Gastrocnemius medialis (tissue), 4 donors: ENCODE measurements around the gene TMEM240. TPM values are rescaled to one million over a fixed set of nuclear protein-coding genes. Genes with fewer than 3 reads are reported as not detected.
"Not testable (repeated sequence)": the region's sequence is repeated elsewhere in the genome, so short reads cannot be mapped to it uniquely, and the experiment has no call there.

ENCODE experiments used
- ATAC-seq, 2 donors: fragments of 150-250 bp; one replicate each; pipeline ENCODE4 v1.9.1; 2016
- DNase-seq, 2 donors: peaks; one replicate each; pipeline ENCODE4 v3.0.0-alpha.2; 2019
- H3K27ac ChIP-seq, 4 donors: fragments of 200-600 bp; sonication (generic); 1 replicate in 1 of 4; 2 replicates in 3 of 4; pipeline ENCODE4 v1.5.1; 2016 to 2018; ENCODE audit warnings: mild to moderate bottlenecking in 2 of 4, moderate library complexity in 1 of 4
- H3K27me3 ChIP-seq, 3 donors: fragments of 200-600 bp; sonication (generic) in 2 of 3; 1 replicate in 1 of 3; 2 replicates in 2 of 3; pipeline versions ENCODE4 v1.5.1 to v1.6.0; 2016 to 2019; ENCODE audit warnings: mild to moderate bottlenecking in 1 of 3, moderate library complexity in 1 of 3
- H3K36me3 ChIP-seq, 2 donors: fragments of 200-600 bp; sonication (generic) in 1 of 2; one replicate each; pipeline ENCODE4 v1.5.1; 2017 to 2018
- H3K4me1 ChIP-seq, 2 donors: fragments of 200-600 bp; sonication (generic) in 1 of 2; one replicate each; pipeline ENCODE4 v1.5.1; 2016 to 2017; ENCODE audit warnings: mild to moderate bottlenecking in 2 of 2
- H3K4me3 ChIP-seq, 4 donors: fragments of 200-600 bp; sonication (generic) in 3 of 4; 1 replicate in 1 of 4; 2 replicates in 3 of 4; pipeline ENCODE4 v1.5.1; 2016 to 2019; ENCODE audit warnings: mild to moderate bottlenecking in 2 of 4
- H3K9me3 ChIP-seq, 3 donors: fragments of 200-600 bp; sonication (generic) in 2 of 3; 1 replicate in 1 of 3; 2 replicates in 2 of 3; pipeline ENCODE4 v1.5.1; 2016 to 2019
- CTCF ChIP-seq, 5 experiments: fragments of 450-650 bp in 3 of 5; fragments of 200-600 bp in 2 of 5; sonication (generic) in 2 of 5; IDR thresholded peaks in 4 of 5; conservative IDR thresholded peaks in 1 of 5; 1 replicate in 4 of 5; 2 replicates in 1 of 5; pipeline ENCODE4 v1.5.1; 2016 to 2019; ENCODE audit warnings: antibody characterized with exemption in 5 of 5, mild to moderate bottlenecking in 3 of 5, moderate library complexity in 3 of 5
- POLR2A ChIP-seq, 2 donors: fragments of 450-650 bp; IDR thresholded peaks; one replicate each; pipeline ENCODE4 v1.6.1; 2017; ENCODE audit warnings: antibody characterized with exemption in 2 of 2, mild to moderate bottlenecking in 2 of 2, moderate library complexity in 2 of 2
- in situ Hi-C, 4 donors: fragments of 200-750 bp; cut with MboI; loops; one replicate each; pipeline versions ENCODE4 v1.15.0 to v1.8.0; 2017; ENCODE audit warnings: low sequenced_read_pairs in 4 of 4
- intact Hi-C: fragments of 100-400 bp; cut with DNase I; formaldehyde crosslinking; loops from one replicate; pipeline ENCODE4 v1.15.1; 2023; ENCODE audit warnings: low total_unique reads
- total RNA-seq, 4 donors: library from RNA; depleted of rRNA; stranded (reverse); fragments of >200 nt; gene quantifications; one replicate each; pipeline versions ENCODE4 v1.1.0 to v1.2.3, GENCODE V29; 2016

Gene TMEM240
- total RNA-seq, 4 donors from 2014 or later: 1.1 to 2.0 (median 1.9) TPM; not detected in 1

- ATAC-seq: no peak
- H3K4me1 ChIP-seq: peaks cover 19 to 20% of the 10 kb centered on the region in 2 donors
- intact Hi-C loops: no loop called here
- in situ Hi-C loops: no loop called here
- TF ChIP-seq POLR2A (IDR thresholded peaks at IDR 0.05) (no peak), CTCF (IDR thresholded peaks at IDR 0.05 in 4 of 5, conservative IDR thresholded peaks at IDR 0.05 in 1 of 5) (no peak)
- H3K9me3 ChIP-seq: no peaks in the 10 kb centered on the region
- H3K27me3 ChIP-seq: no peaks in the 10 kb centered on the region
- no peak for DNase-seq
- no peak overlapping the region for H3K4me3 ChIP-seq
- no peak overlapping the region for H3K27ac ChIP-seq
- peaks cover 0 to 41% of the 10 kb centered on the region in 2 donors for H3K36me3 ChIP-seq
These were observed 18.6 kb upstream of the TMEM240 start for GRCh38 chr1:1559066-1559465.

- in situ Hi-C loops: no loop called here
- Histone ChIP-seq H3K27me3 (no peaks in the 10 kb centered on the region), H3K36me3 (peaks cover 0 to 36% of the 10 kb centered on the region in 2 donors), H3K9me3 (no peaks in the 10 kb centered on the region), H3K4me1 (peaks cover 22 to 25% of the 10 kb centered on the region in 2 donors), H3K27ac (no peak overlapping the region), H3K4me3 (no peak overlapping the region)
- TF ChIP-seq CTCF (IDR thresholded peaks at IDR 0.05 in 4 of 5, conservative IDR thresholded peaks at IDR 0.05 in 1 of 5) (no peak), POLR2A (IDR thresholded peaks at IDR 0.05) (no peak)
- intact Hi-C loops: no loop called here
- DNase-seq: no peak
- ATAC-seq: no peak
These were observed 18.2 kb upstream of the TMEM240 start for GRCh38 chr1:1558591-1558990.

- not testable (repeated sequence) for DNase-seq
These were observed 17.3 kb upstream of the TMEM240 start for GRCh38 chr1:1557688-1558087.

GRCh38 chr1:1556961-1557360 is 16.5 kb upstream of the TMEM240 start:
- in situ Hi-C loops: not testable (repeated sequence)

More at GRCh38 chr1:1557688-1558087, 17.3 kb upstream of the TMEM240 start:
- H3K4me3 ChIP-seq, H3K9me3 ChIP-seq, H3K27me3 ChIP-seq, intact Hi-C loops, ATAC-seq, in situ Hi-C loops, H3K27ac ChIP-seq: not testable (repeated sequence)
- Histone ChIP-seq H3K4me1 (peaks cover 27 to 28% of the 10 kb centered on the region in 2 donors), H3K36me3 (peaks cover 0 to 27% of the 10 kb centered on the region in 2 donors)

GRCh38 chr1:1556505-1556904 is 16.1 kb upstream of the TMEM240 start:
- ATAC-seq: no peak
- in situ Hi-C loops: no loop called here
- Histone ChIP-seq H3K27me3 (no peaks in the 10 kb centered on the region), H3K9me3 (no peaks in the 10 kb centered on the region), H3K4me3 (no peak overlapping the region), H3K4me1 (peaks cover 28 to 39% of the 10 kb centered on the region in 2 donors), H3K36me3 (peaks cover 0 to 15% of the 10 kb centered on the region in 2 donors), H3K27ac (peak overlapping the region in 2 of 4 donors; percentile 80 to 90)
- intact Hi-C loops: no loop called here
- TF ChIP-seq CTCF (IDR thresholded peaks at IDR 0.05 in 4 of 5, conservative IDR thresholded peaks at IDR 0.05 in 1 of 5): no peak
- no peak for TF ChIP-seq POLR2A (IDR thresholded peaks at IDR 0.05)
- DNase-seq: no peak

More at GRCh38 chr1:1556961-1557360, 16.5 kb upstream of the TMEM240 start:
- H3K4me3 ChIP-seq, intact Hi-C loops, H3K27me3 ChIP-seq, H3K9me3 ChIP-seq, ATAC-seq, H3K27ac ChIP-seq, DNase-seq: not testable (repeated sequence)
- Histone ChIP-seq H3K36me3 (peaks cover 0 to 20% of the 10 kb centered on the region in 2 donors), H3K4me1 (peaks cover 28 to 35% of the 10 kb centered on the region in 2 donors)
